HG03521 (cell line): ENCODE results near the gene CEP95.
"Not testable (repeated sequence)": the region's sequence is repeated elsewhere in the genome, so short reads cannot be mapped to it uniquely, and the experiment has no call there.

Experiments
- ATAC-seq: cut with Tn5 transposase; IDR thresholded peaks from one replicate; pipeline ENCODE4 v1.9.1; 2021; ENCODE audit warnings: mild to moderate bottlenecking, moderate library complexity; ENCODE audit not compliant: unreplicated experiment

Gene CEP95

DNA sequence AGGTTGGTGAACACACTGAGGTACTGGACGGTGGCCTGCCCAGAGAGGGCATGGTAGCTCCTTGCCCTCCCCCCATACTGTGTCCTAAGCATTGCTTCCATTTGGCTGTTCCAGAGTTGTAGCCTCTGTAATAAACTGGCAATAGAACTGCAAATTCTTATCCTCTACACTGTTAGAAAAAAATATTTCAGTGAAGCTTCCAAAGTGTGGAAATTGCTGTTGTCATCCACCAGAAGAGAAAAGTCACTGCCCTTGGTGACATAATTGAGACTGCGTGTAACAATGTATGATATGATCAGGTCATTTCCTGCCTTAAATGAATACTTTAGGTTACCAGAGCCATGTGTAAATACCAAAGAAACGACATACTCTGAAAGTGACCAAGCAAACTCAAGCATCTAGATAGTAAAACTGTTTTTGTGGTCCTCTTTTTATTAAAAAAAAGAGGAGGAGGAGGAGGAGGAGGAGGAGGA lies 65.9 kb downstream of the CEP95 start:
- ATAC-seq: no peak

DNA sequence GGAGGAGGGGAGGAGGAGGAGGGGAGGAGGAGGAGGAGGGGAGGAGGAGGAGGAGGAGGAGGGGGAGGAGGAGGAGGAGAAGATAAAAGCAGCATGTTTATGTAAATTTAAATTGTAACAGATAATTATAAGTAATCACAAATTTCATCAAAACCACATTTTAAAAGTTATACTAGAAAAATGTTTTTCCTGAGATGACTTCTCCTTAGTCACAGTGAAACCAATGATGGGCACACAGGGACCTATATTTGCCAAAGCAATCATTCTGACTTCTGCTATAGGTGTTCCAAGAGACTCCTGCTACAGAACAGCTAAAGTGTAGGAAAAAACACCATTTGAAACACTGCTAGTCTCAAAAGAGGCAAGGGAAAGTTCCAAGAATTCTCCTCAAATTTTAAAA lies 66.4 kb downstream of the CEP95 start:
- no peak for ATAC-seq

DNA sequence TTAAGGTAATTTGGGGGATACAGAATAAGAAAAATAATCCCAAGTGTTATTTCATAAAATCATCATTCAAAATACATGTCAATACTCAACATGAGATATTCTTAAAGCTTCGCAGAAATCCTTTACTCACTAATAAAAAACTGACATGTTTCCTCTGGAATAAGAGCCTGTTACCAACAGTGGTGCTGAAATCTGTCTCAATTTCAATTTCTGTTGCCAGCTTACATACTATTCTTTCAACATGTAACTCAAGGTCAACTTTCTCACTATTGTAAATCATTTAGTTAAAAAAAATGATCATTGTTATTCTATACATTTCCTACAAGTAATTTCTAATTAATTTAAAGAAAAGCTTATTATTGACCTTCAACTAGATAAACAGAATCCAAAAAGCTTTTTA lies 67.9 kb downstream of the CEP95 start:
- ATAC-seq: no peak

DNA sequence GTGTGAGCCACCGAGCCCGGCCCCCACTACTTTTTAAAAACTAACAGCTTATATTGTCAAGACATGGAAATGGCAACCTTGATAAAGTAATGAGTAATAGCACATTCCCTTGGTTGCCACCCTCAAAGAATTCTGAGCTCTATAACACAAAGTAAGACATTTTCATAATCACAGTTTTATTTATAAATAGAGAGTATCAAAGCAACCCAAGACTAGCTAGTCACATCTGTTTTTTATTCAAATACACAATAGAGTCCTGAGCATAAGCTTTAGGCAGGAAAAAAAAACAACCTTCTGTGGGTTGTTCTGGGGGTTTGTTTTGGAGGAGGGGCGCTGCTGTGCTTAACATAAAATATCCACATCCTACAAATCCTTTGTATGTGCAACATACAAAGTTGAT lies 68.7 kb downstream of the CEP95 start:
- no peak for ATAC-seq

DNA sequence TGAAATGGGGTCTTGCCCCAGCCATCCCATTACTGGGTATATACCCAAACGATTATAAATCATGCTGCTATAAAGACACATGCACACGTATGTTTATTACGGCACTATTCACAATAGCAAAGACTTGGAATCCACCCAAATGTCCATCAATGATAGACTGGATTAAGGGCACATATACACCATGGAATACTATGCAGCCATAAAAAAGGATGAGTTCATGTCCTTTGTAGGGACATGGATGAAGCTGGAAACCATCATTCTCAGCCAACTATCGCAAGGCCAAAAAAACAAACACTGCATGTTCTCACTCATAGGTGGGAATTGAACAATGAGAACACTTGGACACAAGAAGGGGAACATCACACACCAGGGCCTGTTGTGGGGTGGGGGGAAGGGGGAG lies 70.2 kb downstream of the CEP95 start:
- not testable (repeated sequence) for ATAC-seq

DNA sequence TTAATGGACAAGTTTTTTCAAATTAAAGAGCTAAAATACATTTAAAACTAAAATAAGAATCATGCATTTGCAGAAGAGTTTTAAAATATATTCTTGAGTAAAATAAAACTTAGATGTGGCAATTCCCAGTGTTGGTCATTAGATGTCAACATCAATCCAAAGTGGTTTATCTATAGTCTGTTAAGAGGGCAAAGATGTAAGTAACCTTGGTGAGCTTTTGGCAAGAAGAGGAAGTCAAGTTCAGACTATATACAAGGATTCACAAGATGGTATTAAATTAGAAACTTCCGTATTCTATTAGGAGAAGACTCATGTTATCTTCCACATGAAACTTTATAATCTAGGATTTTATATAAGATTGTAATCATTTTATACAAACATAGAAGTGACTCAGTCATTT lies 73.1 kb downstream of the CEP95 start:
- no peak for ATAC-seq

DNA sequence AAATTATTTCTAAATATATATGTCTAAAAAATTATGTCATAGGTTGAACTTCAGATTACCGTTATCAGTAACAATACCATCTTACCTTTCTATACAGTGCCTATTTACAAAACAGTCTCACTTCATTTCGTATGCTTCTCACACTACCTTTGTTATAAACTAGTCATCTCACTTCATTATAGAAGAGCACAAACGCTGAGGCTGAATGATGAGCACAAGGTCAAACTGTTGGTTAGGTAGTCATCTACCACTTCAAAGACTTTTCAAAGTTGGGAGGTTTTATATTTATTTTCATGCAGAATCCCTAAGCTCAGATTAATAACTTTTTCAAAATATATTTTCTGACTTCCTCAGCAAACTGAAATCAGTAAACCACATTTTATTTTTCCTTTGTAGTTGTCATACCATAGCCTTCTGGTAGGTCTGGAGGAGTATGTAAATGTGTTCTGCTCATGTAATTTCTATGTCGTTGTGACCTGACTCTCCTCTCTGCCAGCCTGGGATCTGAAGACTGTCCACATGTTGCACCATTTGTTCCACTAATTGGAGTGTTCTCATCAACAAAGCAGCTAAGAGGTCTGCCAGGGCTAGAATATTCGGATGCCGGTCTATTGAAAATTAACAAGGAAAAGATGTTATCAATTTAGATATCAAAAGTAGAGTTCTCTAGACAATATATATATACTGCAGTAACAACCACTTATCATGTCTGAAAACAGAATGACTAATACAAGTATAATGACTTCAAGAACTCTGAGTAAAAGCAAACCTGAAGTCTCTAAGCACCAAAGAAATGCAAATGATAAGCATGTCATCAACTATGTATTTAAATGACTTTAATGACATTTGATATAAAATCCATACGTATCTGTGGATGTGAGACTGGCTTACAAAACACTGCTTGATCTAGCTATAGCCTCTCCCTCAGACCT lies 73.9 kb downstream of the CEP95 start:
- ATAC-seq: no peak

DNA sequence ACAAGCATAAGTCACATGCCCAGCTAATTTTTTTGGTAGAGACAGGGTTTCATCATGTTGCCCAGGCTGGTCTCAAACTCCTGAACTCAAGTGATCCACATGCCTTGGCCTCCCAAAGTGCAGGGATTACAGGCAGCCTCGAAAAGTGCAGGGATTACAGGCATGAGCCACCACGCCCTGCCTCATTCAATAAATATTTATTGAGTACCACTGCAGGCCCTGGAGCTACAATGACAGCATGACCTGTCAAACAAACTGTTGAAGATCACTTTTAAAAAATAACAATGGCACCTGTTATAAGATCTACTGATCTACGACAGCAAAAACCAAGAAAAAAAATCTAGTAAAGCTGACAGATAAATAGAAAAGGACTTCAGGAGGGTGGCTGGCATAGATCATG lies 76.3 kb downstream of the CEP95 start:
- no peak for ATAC-seq

DNA sequence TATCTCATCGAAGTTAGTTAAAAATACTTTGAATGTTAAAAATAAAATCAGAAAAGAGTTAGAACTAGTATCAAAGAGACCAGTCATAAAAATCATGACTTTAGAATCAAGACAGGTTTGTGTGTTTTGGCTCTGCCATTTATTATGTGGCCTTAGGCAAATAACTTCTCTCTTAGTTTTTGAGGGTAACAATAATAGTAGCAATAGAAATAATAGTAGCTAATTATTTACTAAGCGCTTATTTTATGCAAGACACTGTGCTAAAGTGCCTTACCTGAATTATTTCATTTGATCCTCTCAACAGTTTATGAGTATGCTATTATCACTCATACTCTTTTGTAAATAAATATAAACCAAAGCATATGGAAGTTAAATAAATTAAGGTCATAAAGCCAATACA lies 78.4 kb downstream of the CEP95 start:
- ATAC-seq: no peak
